Mesodermal cell (in vitro differentiated cells): ENCODE measurements around the gene TMEM9B.
A peak's percentile ranks its signal among the peaks of the same experiment; 100 is the strongest.

Experiments
- H3K27ac ChIP-seq: 2 replicates; pipeline ENCODE4 v1.7.0; 2013; ENCODE audit warnings: mild to moderate bottlenecking, low read depth, low read length, moderate library complexity; ENCODE audit not compliant: severe bottlenecking
- H3K36me3 ChIP-seq: 2 replicates; pipeline ENCODE4 v1.7.1; 2013; ENCODE audit warnings: mild to moderate bottlenecking, low read length, moderate library complexity; ENCODE audit not compliant: control insufficient read depth, insufficient read depth
- H3K4me1 ChIP-seq: one replicate; pipeline ENCODE4 v1.7.1; 2013; ENCODE audit warnings: mild to moderate bottlenecking, low read length; ENCODE audit not compliant: insufficient read depth, control insufficient read depth, poor library complexity, severe bottlenecking
- H3K4me3 ChIP-seq: 2 replicates; pipeline ENCODE4 v1.7.0; 2013; ENCODE audit warnings: low read length, control low read depth, mild to moderate bottlenecking; ENCODE audit not compliant: insufficient read depth, poor library complexity, severe bottlenecking; ENCODE audit errors: extremely low read depth
- H3K9me3 ChIP-seq: 2 replicates; pipeline ENCODE4 v1.7.1; 2013; ENCODE audit warnings: mild to moderate bottlenecking, low read length, moderate library complexity; ENCODE audit not compliant: control insufficient read depth
- WGBS, 2 experiments: methylation state at CpG; one replicate each; pipeline ENCODE4 v1.1.5; 2013; ENCODE audit warnings: missing lambda C conversion rate in 2 of 2; ENCODE audit not compliant: insufficient coverage in 2 of 2; 5-methylcytosine and 5-hydroxymethylcytosine counted together

TMEM9B gene

GRCh38 chr11:8973121-8973520 is 8.9 kb upstream of the TMEM9B start:
- Histone ChIP-seq H3K27ac (no peak overlapping the region), H3K4me3 (no peak overlapping the region), H3K4me1 (no peaks in the 10 kb centered on the region), H3K9me3 (no peaks in the 10 kb centered on the region), H3K36me3 (no peaks in the 10 kb centered on the region)
- 80 to 84% methylated on average over 2 to 3 of the region's 3 CpGs for WGBS, 2 experiments

- H3K9me3 ChIP-seq, result no peaks in the 10 kb centered on the region
- no peak overlapping the region for H3K4me3 ChIP-seq
- H3K4me1 ChIP-seq, result no peaks in the 10 kb centered on the region
- WGBS, 2 experiments, result 78 to 83% methylated on average over 1 of the region's 1 CpG
- H3K27ac ChIP-seq, result no peak overlapping the region
- H3K36me3 ChIP-seq, result no peaks in the 10 kb centered on the region
Measured at GRCh38 chr11:8971924-8972316, 7.7 kb upstream of the TMEM9B start.

GRCh38 chr11:8971196-8971923 is 7.1 kb upstream of the TMEM9B start:
- 100% methylated on average over 1 of the region's 2 CpGs for WGBS, 2 experiments
- H3K27ac ChIP-seq, result no peak overlapping the region

DNA sequence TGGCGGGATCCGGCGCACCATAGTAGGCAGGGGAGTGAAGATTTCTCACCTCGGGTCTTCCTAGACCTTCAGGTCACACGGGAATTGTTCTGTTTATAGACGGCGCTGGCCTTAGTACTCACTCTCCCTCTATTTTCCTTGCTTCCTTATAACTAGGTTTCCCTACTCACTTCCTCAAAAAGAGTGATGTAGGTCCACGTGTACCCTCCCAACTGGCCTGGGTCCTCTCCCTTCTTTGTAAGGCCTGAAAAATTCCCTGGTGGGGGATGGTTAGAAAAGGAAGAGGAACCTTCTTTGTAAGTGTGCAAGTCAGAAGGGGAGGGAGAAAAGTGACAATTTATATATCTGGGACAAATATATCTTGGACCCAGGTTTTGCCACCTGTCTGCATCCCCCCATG is 2.9 kb upstream of the TMEM9B start:
- no peak overlapping the region for H3K27ac ChIP-seq
- 95 to 96% methylated on average over 4 to 7 of the region's 8 CpGs for WGBS, 2 experiments
- peaks cover 7% of the 10 kb centered on the region for H3K4me1 ChIP-seq
- H3K9me3 ChIP-seq, result no peaks in the 10 kb centered on the region
- no peaks in the 10 kb centered on the region for H3K36me3 ChIP-seq
- no peak overlapping the region for H3K4me3 ChIP-seq

More at GRCh38 chr11:8971196-8971923, 7.1 kb upstream of the TMEM9B start:
- no peaks in the 10 kb centered on the region for H3K4me1 ChIP-seq
- H3K9me3 ChIP-seq, result no peaks in the 10 kb centered on the region
- H3K4me3 ChIP-seq, result no peak overlapping the region
- H3K36me3 ChIP-seq, result no peaks in the 10 kb centered on the region

- WGBS, 2 experiments, result 6 to 9% methylated on average over 28 to 36 of the region's 39 CpGs
- Histone ChIP-seq H3K36me3 (no peaks in the 10 kb centered on the region), H3K27ac (peak overlapping the region; percentile 83), H3K9me3 (no peaks in the 10 kb centered on the region), H3K4me3 (peak overlapping the region; percentile 76), H3K4me1 (peaks cover 12% of the 10 kb centered on the region)
Measured at GRCh38 chr11:8963569-8964323, 496 bp downstream of the TMEM9B start.

DNA sequence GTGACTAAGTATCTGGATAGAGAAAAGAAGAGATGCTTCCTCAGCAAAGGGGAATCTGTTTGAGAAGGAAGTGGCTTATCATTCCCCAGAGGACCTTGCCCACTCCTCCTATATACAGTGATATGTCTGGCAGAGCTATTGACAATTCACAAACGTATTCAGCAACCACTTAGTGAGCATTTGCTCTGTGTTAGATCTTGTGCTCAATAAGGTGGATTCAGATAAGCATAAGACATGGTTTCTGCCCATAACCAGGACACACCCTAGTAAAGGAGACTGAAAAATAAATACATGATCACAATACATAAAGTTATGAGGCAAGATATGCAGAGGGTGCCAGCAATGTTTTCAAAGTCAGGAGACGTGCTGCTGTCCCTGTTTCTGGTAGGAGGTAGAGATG is 1.4 kb downstream of the TMEM9B start:
- H3K9me3 ChIP-seq, result no peaks in the 10 kb centered on the region
- H3K36me3 ChIP-seq, result no peaks in the 10 kb centered on the region
- H3K27ac ChIP-seq, result no peak overlapping the region
- H3K4me3 ChIP-seq, result no peak overlapping the region
- no CpG with 5 or more reads among the region's 2 CpGs for WGBS, 2 experiments
- peaks cover 12% of the 10 kb centered on the region for H3K4me1 ChIP-seq

- H3K36me3 ChIP-seq, result no peaks in the 10 kb centered on the region
Measured at GRCh38 chr11:8961401-8961800, 2.8 kb downstream of the TMEM9B start.

GRCh38 chr11:8959546-8960166 is 4.6 kb downstream of the TMEM9B start:
- no peak overlapping the region for H3K27ac ChIP-seq

More at GRCh38 chr11:8961401-8961800, 2.8 kb downstream of the TMEM9B start:
- Histone ChIP-seq H3K9me3 (no peaks in the 10 kb centered on the region), H3K27ac (no peak overlapping the region), H3K4me1 (peaks cover 12% of the 10 kb centered on the region), H3K4me3 (no peak overlapping the region)
- WGBS, 2 experiments, result 80% methylated on average over 1 of the region's 2 CpGs

DNA sequence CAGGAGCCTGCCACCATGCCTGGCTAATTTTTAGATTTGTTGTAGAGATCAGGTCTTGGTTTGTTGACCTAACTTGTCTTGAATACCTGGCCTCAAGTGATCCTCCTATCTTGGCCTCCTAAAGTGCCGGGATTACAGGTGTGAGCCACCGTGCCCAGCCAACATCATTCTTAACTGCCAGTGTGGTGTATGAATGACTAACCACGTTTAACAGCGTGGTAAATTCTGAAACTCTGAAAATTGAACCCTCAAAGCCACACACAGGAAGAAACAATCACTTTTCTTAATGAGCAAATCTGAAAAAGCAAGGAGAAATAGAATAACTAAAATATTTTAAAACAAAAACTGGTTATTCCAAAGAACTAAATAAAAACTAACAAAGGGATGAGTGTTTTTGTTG is 7.4 kb downstream of the TMEM9B start:
- H3K36me3 ChIP-seq, result peaks cover 34% of the 10 kb centered on the region
- H3K27ac ChIP-seq, result no peak overlapping the region
- WGBS, 2 experiments, result 88% methylated on average over 2 of the region's 4 CpGs; no CpG with 5 or more reads in 1 of the 2 experiments
- peaks cover 6% of the 10 kb centered on the region for H3K4me1 ChIP-seq
- no peaks in the 10 kb centered on the region for H3K9me3 ChIP-seq
- no peak overlapping the region for H3K4me3 ChIP-seq

More at GRCh38 chr11:8959546-8960166, 4.6 kb downstream of the TMEM9B start:
- Histone ChIP-seq H3K4me3 (no peak overlapping the region), H3K36me3 (peaks cover 13% of the 10 kb centered on the region), H3K4me1 (peaks cover 10% of the 10 kb centered on the region), H3K9me3 (no peaks in the 10 kb centered on the region)
- WGBS, 2 experiments, result 71% methylated on average over 1 of the region's 2 CpGs; no CpG with 5 or more reads in 1 of the 2 experiments

- WGBS, 2 experiments, result 60 to 100% methylated on average over 1 of the region's 3 CpGs
- H3K4me3 ChIP-seq, result no peak overlapping the region
- H3K4me1 ChIP-seq, result peaks cover 8% of the 10 kb centered on the region
- H3K27ac ChIP-seq, result no peak overlapping the region
- H3K9me3 ChIP-seq, result no peaks in the 10 kb centered on the region
- H3K36me3 ChIP-seq, result peaks cover 39% of the 10 kb centered on the region
Measured at GRCh38 chr11:8948886-8949285, 15.4 kb downstream of the TMEM9B start.
